ENCODE measurements around the gene TTLL9.

The TTLL9 gene

GRCh38 chr20:31848088-31848999, 22.1 kb upstream of the TTLL9 start:
- no peak overlapping the region for H3K4me3 ChIP-seq (ENCODE audit: low read depth, low read length)
- no peak overlapping the region for H2AFZ ChIP-seq
- no peaks in the 10 kb centered on the region for H3K9me3 ChIP-seq (ENCODE audit: control insufficient read depth, low read length)
- peaks cover 30% of the 10 kb centered on the region for H3K4me1 ChIP-seq
- no peaks in the 10 kb centered on the region for H3K36me3 ChIP-seq (ENCODE audit: control insufficient read depth, insufficient read depth, low read length)
- H3K4me2 ChIP-seq (ENCODE audit: low read length), result no peak overlapping the region
- no peak for TF ChIP-seq CTCF (IDR thresholded peaks at IDR 0.05)
- H3K9ac ChIP-seq, result no peak overlapping the region
- no peak overlapping the region for H3K27ac ChIP-seq
- no peaks in the 10 kb centered on the region for H3K79me2 ChIP-seq
- H3K27me3 ChIP-seq (ENCODE audit: control insufficient read depth, insufficient read depth, low read length), result no peaks in the 10 kb centered on the region

- Histone ChIP-seq H3K36me3 (ENCODE audit: control insufficient read depth, insufficient read depth, low read length) (no peaks in the 10 kb centered on the region), H3K27me3 (ENCODE audit: control insufficient read depth, insufficient read depth, low read length) (no peaks in the 10 kb centered on the region), H3K79me2 (no peaks in the 10 kb centered on the region), H3K9me3 (ENCODE audit: control insufficient read depth, low read length) (no peaks in the 10 kb centered on the region), H3K9ac (no peak overlapping the region), H3K27ac (no peak overlapping the region), H3K4me2 (ENCODE audit: low read length) (no peak overlapping the region), H3K4me1 (peaks cover 30% of the 10 kb centered on the region), H2AFZ (peak overlapping the region; percentile 57), H3K4me3 (ENCODE audit: low read depth, low read length) (no peak overlapping the region)
- TF ChIP-seq CTCF (IDR thresholded peaks at IDR 0.05), result no peak
Measured at GRCh38 chr20:31849306-31849930, 21.0 kb upstream of the TTLL9 start.

- Histone ChIP-seq H3K79me2 (no peaks in the 10 kb centered on the region), H3K4me3 (ENCODE audit: low read depth, low read length) (no peak overlapping the region), H3K36me3 (ENCODE audit: control insufficient read depth, insufficient read depth, low read length) (no peaks in the 10 kb centered on the region), H3K27ac (peak overlapping the region; percentile 71), H2AFZ (peak overlapping the region; percentile 57), H3K27me3 (ENCODE audit: control insufficient read depth, insufficient read depth, low read length) (no peaks in the 10 kb centered on the region), H3K4me2 (ENCODE audit: low read length) (no peak overlapping the region), H3K9ac (no peak overlapping the region), H3K4me1 (peaks cover 30% of the 10 kb centered on the region), H3K9me3 (ENCODE audit: control insufficient read depth, low read length) (no peaks in the 10 kb centered on the region)
- no peak for TF ChIP-seq CTCF (IDR thresholded peaks at IDR 0.05)
Measured at GRCh38 chr20:31851240-31851955, 19.0 kb upstream of the TTLL9 start.

GRCh38 chr20:31853481-31853880, 17.0 kb upstream of the TTLL9 start:
- H3K27me3 ChIP-seq (ENCODE audit: control insufficient read depth, insufficient read depth, low read length), result no peaks in the 10 kb centered on the region
- no peak overlapping the region for H2AFZ ChIP-seq
- TF ChIP-seq CTCF (IDR thresholded peaks at IDR 0.05), result no peak
- no peaks in the 10 kb centered on the region for H3K36me3 ChIP-seq (ENCODE audit: control insufficient read depth, insufficient read depth, low read length)
- peaks cover 46% of the 10 kb centered on the region for H3K4me1 ChIP-seq
- no peak overlapping the region for H3K27ac ChIP-seq
- no peaks in the 10 kb centered on the region for H3K9me3 ChIP-seq (ENCODE audit: control insufficient read depth, low read length)
- no peaks in the 10 kb centered on the region for H3K79me2 ChIP-seq
- no peak overlapping the region for H3K4me2 ChIP-seq (ENCODE audit: low read length)
- no peak overlapping the region for H3K9ac ChIP-seq
- H3K4me3 ChIP-seq (ENCODE audit: low read depth, low read length), result no peak overlapping the region
